ENCODE measurements around the gene DENND2C.

DNA sequence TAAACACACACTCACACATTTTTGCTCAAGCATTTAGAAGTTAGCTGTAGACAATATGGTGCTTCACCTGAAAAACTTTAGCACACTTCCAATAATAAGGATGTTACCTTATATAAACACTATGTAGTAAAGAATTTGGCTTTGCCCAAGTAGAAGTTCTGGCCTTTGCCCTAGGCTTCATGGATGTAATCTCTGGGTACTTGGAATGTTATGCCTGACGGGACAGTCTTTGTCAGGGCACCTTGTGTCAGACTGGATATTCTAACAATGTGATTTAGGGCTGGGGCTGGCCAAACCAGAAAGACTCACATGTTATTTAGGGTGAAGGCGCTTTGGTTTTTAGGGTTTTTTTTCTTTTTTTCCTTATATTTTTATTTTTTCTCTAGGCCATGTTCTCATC is 124.1 kb downstream of the DENND2C start:
- TF ChIP-seq POLR2AphosphoS5 (IDR thresholded peaks at IDR 0.05; ENCODE audit: low read depth, low read length) (no peak), SIN3A (IDR thresholded peaks at IDR 0.05; ENCODE audit: borderline replicate concordance, insufficient read depth, low read length) (no peak), TAF1 (IDR thresholded peaks at IDR 0.05; ENCODE audit: borderline replicate concordance, insufficient read depth, low read length) (no peak)
- TF ChIP-seq, protein P1, sequence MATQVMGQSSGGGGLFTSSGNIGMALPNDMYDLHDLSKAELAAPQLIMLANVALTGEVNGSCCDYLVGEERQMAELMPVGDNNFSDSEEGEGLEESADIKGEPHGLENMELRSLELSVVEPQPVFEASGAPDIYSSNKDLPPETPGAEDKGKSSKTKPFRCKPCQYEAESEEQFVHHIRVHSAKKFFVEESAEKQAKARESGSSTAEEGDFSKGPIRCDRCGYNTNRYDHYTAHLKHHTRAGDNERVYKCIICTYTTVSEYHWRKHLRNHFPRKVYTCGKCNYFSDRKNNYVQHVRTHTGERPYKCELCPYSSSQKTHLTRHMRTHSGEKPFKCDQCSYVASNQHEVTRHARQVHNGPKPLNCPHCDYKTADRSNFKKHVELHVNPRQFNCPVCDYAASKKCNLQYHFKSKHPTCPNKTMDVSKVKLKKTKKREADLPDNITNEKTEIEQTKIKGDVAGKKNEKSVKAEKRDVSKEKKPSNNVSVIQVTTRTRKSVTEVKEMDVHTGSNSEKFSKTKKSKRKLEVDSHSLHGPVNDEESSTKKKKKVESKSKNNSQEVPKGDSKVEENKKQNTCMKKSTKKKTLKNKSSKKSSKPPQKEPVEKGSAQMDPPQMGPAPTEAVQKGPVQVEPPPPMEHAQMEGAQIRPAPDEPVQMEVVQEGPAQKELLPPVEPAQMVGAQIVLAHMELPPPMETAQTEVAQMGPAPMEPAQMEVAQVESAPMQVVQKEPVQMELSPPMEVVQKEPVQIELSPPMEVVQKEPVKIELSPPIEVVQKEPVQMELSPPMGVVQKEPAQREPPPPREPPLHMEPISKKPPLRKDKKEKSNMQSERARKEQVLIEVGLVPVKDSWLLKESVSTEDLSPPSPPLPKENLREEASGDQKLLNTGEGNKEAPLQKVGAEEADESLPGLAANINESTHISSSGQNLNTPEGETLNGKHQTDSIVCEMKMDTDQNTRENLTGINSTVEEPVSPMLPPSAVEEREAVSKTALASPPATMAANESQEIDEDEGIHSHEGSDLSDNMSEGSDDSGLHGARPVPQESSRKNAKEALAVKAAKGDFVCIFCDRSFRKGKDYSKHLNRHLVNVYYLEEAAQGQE (IDR thresholded peaks at IDR 0.05; ENCODE audit: insufficient read depth in 1 of 2, low read depth in 2 of 2, low read length in 2 of 2) = no peak
